HFF-Myc (cell line): ENCODE measurements around the gene ARHGAP33.

ENCODE experiments used
- DNase-seq: peaks from one replicate; pipeline ENCODE4 v3.0.0-alpha.2; 2011; ENCODE audit warnings: low read depth; ENCODE audit errors: extremely low read depth
- H3K4me3 ChIP-seq: replicated peaks from 2 replicates; pipeline ENCODE4 v1.5.1; 2011; ENCODE audit warnings: low read depth, mild to moderate bottlenecking, control low read depth, low read length
- TF ChIP-seq, protein P1 (sequence below): IDR thresholded peaks from 2 replicates; pipeline ENCODE4 v1.5.1; 2012; ENCODE audit warnings: mild to moderate bottlenecking, low read depth, low read length, control low read depth; ENCODE audit errors: missing control alignments

ARHGAP33 gene

DNA sequence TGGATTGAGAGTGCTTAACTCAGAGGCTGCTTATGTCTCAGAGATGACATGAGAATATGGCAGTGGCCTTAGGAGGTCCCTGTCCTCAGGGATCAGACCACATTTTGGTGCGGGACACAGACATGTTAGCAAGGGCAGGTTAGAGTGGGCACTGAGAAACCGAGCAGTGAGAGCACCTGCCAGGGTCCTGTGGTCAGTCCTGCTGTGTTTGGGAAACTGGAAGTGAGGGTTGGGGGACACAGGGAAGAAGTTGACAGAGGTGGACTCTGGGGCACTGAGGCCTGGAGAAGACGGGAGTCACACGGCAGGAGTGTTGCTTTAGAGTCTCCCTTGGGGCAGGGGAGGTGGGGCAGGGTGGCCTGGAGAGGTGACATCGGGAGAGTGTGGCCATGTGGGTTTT lies 40.5 kb upstream of the ARHGAP33 start:
- DNase-seq: no peak
- H3K4me3 ChIP-seq: no peak overlapping the region
- TF ChIP-seq, protein P1, sequence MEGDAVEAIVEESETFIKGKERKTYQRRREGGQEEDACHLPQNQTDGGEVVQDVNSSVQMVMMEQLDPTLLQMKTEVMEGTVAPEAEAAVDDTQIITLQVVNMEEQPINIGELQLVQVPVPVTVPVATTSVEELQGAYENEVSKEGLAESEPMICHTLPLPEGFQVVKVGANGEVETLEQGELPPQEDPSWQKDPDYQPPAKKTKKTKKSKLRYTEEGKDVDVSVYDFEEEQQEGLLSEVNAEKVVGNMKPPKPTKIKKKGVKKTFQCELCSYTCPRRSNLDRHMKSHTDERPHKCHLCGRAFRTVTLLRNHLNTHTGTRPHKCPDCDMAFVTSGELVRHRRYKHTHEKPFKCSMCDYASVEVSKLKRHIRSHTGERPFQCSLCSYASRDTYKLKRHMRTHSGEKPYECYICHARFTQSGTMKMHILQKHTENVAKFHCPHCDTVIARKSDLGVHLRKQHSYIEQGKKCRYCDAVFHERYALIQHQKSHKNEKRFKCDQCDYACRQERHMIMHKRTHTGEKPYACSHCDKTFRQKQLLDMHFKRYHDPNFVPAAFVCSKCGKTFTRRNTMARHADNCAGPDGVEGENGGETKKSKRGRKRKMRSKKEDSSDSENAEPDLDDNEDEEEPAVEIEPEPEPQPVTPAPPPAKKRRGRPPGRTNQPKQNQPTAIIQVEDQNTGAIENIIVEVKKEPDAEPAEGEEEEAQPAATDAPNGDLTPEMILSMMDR: no peak

DNA sequence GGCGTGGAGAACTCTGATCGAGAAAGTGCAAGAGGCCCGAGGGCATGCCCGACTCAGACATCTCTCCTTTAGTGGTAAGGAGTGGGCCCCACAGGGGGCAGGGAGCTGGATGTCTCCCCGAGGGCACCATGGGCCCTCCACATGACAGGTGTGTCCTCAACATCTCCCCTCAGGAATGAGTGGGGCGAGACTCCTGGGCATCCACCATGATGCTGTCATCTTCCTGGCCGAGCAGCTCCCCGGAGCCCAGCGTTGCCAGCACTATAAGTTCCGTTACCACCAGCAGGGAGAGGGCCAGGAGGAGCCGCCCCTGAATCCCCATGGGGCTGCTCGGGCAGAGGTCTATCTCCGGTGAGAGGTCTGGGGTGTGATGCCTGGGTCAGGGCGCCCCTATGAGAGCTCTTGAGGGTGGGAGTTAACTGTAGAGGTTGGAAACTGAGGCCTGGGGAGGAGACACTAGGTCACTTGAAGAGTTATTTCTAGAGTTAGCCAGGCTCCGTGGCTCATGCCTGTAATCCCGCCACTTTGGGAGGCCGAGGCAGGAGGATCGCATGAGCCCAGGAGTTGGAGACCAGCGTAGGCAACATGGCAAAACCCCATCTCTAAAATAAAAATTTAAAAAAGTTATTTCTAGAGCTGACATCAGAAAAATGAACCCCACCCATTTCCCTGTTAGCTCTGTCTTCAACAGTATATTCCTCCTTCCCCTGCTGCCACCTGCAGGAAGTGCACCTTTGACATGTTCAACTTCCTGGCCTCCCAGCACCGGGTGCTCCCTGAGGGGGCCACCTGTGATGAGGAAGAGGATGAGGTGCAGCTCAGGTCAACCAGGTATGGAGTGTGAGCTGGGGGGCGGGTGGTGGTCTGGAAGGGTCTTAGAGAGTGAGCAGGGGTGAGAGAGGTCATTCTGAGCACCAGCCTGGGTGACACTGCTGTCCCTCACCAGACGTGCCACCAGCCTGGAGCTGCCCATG lies 38.2 kb upstream of the ARHGAP33 start:
- TF ChIP-seq, protein P1: no peak
- H3K4me3 ChIP-seq: no peak overlapping the region
- DNase-seq: no peak

DNA sequence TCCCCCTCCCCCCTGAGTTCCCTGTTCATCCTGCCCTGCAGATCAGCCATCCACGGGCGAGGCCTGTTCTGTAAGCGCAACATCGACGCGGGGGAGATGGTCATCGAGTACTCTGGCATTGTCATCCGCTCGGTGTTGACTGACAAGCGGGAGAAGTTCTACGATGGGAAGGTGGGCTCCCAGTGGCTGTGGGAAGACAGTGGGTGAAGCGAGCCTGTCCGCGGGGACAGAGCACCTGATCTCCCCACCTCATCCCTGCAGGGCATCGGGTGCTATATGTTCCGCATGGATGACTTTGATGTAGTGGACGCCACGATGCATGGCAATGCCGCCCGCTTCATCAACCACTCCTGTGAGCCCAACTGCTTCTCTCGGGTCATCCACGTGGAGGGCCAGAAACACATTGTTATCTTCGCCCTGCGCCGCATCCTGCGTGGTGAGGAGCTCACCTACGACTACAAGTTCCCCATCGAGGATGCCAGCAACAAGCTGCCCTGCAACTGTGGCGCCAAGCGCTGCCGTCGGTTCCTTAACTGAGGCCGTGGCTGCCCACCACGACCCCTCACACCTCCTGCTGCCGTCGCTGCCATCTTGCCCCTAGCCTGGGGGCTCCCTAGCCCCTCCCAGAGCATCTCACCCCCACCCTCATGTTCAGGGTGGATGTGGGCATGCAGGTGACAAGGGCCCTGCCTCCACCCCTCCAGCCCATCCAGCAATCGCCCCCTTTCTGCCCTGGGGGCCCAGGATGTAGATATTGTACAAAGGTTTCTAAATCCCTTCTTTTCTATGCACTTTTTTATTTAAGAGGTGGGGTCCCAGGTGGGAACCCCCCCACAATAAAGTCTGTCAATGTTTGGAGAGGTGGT lies 37.1 kb upstream of the ARHGAP33 start:
- H3K4me3 ChIP-seq: no peak overlapping the region
- DNase-seq: no peak
- TF ChIP-seq, protein P1: no peak

DNA sequence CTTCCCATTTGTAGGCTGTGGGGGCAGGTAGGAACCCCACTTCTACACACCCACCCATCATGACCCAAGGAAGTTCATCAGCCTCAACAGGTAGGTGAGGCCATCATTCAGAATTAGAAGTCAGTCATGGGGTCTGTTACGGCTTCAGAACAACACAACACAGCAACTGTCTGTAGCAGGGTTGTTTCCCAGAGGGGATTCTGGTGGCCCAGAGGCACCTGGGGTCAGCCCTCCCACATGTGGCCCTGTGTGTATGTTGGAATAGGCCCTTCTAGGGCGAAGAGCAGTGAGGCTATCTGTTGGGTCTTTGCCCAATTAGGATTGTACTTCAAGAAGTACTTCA lies 36.5 kb upstream of the ARHGAP33 start:
- H3K4me3 ChIP-seq: no peak overlapping the region
- no peak for DNase-seq
- TF ChIP-seq, protein P1: no peak

DNA sequence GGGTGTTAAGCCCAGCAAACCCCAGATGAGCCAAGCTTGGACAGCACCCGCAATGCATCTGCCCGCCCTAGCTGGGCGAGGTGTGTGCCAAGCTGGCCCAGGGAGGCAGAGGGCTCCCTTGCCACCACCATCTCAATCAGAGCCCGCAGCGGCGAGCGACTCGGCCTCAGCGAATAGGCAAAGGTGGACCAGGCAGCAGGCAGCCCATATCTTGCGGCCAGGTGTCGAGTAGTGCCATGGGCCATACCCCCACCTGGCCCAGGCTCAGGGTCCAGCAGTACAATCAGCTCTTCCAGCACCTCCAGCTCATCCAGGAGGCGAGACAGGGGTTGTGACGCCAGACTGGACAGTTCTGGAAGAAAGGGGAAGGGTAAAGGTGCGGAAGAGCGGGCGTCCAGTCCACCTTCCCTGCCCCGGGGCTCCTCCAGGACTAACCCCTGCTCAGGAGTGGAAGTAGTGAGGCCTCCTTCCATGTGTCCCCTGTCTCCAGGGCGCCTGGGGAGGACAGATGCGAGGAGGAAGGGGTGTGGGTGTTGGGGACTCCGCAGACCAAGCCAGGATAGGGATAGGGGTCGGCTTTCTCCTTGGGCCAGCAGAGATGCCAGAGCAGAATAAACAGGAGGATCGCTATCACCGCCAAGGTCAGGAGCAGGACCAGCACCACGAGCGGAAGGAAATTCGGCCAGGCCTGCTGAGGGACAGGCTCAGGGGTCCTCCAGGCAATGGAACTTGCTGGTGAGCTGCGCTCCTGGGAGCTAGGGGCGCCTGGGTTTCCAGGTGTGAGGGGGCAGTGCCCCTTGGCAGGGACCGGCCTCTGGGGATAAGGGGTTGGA lies 35.9 kb upstream of the ARHGAP33 start:
- DNase-seq: no peak
- peak overlapping the region; percentile 53 for H3K4me3 ChIP-seq
- TF ChIP-seq, protein P1: no peak

DNA sequence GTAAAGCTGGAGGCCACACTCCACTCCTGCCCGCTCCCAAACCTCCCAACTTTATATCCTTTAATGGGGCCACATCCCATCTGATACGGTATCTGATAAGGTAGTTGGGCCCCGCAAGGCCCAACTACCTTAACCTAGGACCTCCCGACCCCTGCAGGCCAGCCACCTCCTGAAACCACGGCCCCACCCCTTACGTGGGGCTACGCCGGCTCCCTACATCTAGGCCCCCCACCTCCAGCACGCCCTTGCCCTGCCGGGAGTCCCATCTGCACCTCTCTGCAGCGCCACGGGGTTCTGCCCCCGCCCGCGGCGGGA lies 35.3 kb upstream of the ARHGAP33 start:
- peak overlapping the region; percentile 53 for H3K4me3 ChIP-seq
- DNase-seq: no peak
- TF ChIP-seq, protein P1: no peak
